GM13976 (cell line): ENCODE measurements around the gene BACE2.

Experiments
- DNase-seq: peaks from one replicate; pipeline ENCODE4 v3.0.0; 2012; ENCODE audit warnings: low spot score
- CTCF ChIP-seq: IDR thresholded peaks from 2 replicates; pipeline ENCODE4 v1.5.1; 2012; ENCODE audit warnings: borderline replicate concordance, mild to moderate bottlenecking; ENCODE audit not compliant: insufficient read depth; ENCODE audit errors: extremely low read depth, missing control alignments, control extremely low read depth
- in situ Hi-C: fragments of 300-500 bp; cut with MboI; formaldehyde crosslinking; loops from one replicate; pipeline ENCODE4 v1.12.0; 2022; ENCODE audit warnings: low sequenced_read_pairs, mixed read lengths, inconsistent platforms; ENCODE audit not compliant: unreplicated experiment

The BACE2 gene

GRCh38 chr21:41326414-41327080, 158.6 kb downstream of the BACE2 start:
- no peak for TF ChIP-seq CTCF
- in situ Hi-C loops, result no loop called here
- DNase-seq, result no peak

- DNase-seq, result no peak
- no peak for TF ChIP-seq CTCF
Observed at GRCh38 chr21:41327753-41328152, 159.8 kb downstream of the BACE2 start.

GRCh38 chr21:41328660-41329607, 161.0 kb downstream of the BACE2 start:
- no peak for DNase-seq
- in situ Hi-C loops, result no loop called here
- TF ChIP-seq CTCF, result no peak

More at GRCh38 chr21:41327753-41328152, 159.8 kb downstream of the BACE2 start:
- in situ Hi-C loops, result no loop called here
